GM19397 (cell line): Measurements from ENCODE around the gene SBK1.
"Not testable (repeated sequence)": the region's sequence is repeated elsewhere in the genome, so short reads cannot be mapped to it uniquely, and the experiment has no call there.

Experiments
- ATAC-seq: cut with Tn5 transposase; IDR thresholded peaks from one replicate; pipeline ENCODE4 v1.9.1; 2021; ENCODE audit warnings: mild to moderate bottlenecking, moderate library complexity; ENCODE audit not compliant: unreplicated experiment

SBK1 gene

DNA sequence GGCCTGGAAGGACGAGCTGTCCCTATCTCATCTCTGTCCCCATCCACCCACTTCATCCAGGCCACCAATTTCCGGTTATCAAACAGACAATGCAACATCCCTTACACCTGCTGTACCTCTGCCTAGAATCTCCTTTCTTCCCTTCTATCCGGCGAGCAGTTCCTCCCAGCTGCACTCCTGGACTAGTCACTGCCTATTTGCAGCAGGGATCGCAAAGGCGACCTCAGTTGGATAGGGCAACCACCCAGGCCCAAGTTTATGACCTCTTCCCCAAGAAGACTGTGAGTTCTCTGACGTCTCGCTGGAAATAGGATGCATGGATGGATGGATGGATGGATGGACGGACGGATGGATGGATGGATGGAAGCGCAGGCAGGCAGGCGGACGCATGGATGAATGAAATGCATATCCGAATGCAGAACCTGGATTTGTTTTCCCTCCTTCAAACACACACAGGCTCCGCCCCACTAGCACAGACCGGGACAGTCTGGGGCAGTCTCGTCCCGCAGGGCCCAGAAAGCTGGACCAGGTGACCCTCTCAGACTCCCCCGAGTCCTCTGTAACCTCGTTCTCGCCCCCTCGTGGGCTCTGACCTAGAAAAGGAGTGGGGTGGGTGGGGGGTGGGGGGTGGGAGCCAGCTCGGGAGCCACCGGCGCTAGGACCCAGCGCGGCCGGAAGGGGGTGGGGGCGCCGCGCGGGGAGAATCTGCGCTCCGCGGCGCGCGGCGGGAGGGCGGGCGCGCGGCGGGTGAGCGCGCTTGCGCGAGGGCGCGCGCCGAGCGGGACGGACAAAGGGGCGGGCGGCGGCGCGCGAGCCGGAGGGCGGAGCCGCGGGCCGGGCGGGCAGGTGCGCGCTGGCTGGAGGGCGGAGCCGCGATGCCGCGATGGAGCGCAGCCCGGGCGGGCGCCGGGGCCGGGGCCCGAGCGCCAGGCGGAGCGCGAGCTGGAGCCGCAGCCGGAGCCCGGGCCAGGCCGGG, at the start of gene SBK1:
Gene SBK1 (plus strand): TSS at position 875 of the 976 bp plus-strand sequence. CDS start 24,867 bp downstream, outside the sequence.
- ATAC-seq, result peak; percentile 92

DNA sequence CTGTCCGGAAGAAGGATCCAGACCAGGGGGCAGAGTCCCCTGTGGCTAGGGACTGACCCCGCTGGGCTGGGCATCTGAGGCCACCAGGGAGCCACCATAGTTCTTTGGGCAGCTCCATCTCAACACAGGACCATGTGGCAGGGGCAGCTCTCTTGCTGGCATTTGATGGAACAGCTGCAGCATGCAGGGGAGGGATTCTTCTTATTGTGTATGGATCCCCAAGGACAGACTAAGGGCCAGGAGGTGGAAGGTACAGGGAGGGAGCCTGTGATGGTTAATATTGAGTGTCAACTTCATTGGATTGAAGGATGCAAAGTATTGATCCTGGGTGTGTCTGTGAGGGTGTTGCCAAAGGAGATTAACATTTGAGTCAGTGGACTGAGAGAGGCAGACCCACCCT, 42.8 kb upstream of the SBK1 start:
- ATAC-seq, result not testable (repeated sequence)

DNA sequence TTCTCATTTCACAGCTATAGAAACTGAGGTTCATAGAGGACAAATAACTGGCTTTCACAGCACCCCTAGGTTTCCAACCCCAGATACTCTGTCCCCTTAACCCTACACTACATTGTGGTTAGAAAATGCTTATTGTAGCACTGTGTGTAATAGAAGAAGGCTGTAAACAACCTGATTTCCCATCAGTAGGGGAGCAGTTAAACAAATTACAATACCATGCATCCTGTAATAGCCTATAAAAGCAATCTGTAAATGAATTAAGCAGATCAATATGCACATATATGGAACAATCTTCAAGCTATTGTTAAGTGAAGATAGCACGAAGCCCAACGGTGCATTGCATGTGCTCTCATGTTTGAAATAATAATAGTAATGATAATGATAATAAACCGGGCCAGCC, 41.3 kb upstream of the SBK1 start:
- no peak for ATAC-seq

DNA sequence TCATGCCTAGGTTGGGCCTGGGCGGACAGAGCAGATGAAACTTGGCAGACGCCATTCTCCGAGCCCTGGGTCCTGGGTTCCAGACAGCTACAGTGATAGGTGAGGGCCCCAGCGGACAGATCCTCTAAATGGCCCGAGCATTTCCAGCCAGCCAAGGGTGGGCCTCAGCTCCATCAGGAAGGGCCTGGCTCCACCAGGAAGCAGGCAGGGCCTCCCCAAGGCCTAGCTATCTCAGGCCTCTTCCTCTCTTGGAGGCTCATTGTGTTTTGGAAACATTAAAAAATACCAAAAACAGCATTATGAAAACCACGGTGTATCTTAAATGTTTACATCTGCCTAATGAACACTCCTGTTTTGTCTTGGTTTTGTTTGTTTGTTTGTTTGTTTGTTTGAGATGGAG, 38.2 kb upstream of the SBK1 start:
- ATAC-seq, result no peak

DNA sequence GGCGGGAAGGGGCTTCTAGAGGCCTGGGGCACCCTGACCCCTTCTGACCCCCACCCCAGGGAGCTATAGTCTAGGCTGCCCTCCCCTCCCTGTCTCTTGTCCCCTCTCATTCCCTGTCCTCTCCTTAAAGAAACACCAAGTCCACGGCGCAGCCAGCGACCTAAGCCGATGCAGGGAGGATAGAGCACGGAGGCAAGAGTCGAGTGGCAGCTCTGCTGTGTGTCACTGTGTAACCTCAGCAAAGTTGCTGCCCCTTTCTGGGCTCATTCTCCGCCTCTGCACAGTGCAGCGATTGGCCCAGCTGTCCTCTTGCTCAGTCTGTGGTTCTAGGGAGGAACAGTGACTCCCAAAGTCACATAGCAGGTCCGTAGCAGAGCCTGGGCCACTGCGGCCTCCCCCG, 36.5 kb upstream of the SBK1 start:
- ATAC-seq, result no peak

DNA sequence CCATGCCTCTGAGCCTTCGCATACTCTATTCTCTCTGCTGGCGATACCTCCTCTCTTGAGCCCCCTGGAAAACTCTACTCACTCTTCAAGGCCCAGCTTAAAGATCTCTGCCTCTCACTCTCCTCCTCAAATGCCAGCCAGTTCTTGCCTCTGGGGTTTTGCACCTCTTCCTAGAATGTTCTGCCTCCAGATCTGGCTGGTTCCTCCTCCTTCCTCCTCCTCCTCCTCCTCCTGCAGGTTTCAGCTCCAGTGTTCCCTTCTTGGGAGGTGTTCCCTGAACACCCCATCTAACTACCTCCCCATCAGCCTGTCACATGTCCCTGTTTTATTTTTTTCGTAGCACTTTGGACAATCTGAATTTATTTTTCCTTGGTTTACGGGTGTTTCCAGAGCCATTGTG, 35.1 kb upstream of the SBK1 start:
- no peak for ATAC-seq

DNA sequence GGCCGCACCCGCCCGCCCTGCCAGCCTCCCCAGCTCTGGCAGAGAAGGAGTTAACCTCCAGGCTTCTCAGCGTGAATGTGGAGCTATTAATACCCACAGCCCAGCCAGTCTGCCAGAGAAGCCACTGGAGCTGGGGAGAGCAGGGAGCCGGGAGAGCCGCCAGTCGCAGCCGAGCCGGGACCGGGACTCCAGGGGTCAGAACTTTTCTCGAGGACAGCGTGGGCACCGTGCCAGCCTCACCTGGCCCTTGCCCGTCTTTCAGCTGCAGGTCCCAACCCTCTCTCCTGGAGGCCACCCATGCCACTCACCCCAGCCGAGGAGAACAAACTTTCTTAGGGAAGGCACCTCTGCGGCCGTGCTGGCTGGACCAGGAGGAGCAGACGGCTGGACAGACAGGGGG, 33.8 kb upstream of the SBK1 start:
- no peak for ATAC-seq

DNA sequence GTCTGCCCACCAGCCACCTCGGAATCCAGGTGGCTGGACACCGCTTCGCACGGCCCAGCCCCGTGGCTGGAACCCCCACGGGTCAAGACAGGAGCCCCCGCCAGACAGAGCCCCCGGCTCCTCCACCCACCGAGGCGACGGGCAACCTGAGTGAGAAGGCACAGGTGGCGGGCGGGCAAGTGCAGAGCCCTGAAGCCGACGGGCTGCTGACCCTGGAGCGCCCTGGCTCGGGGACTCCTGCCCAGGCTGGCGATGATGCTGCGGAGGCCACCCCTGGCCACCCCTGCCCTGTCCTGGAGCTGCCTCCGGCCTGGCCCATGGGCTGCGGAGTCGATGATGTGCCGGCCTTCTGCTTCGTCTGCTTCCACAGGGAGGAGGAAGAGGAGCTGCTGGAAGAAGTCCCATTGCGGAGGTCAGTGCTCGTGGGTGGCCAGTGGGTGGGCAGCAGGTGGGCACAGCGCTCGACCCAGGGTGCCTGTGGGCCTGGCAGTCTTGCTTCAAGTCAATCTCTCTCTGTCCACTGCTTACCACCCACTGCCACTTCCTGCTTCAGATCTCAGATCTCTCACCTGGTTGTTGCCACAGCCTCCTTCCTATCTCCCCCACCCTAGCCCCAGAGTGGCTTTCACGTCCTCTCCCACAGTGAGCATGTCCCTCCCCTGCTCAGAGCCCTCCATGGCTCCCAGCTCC, 33.1 kb upstream of the SBK1 start:
- no peak for ATAC-seq

DNA sequence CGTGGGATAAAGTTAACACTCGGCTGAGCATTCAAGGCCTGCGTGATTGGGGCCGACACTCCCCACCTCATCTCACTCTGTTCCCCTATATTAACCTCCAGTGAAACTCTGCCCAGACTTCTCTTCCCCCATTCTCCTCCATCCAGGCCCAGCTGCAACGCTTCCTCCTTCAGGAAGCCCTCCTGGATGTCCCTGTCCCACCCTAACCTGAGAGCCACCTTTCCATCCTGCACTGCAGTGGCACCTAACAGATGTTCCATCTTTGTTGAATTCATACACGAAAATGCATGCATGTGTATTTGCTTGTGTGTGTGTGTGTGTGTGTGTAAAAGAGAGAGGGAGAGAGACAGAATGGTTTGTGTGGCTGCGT, 32.6 kb upstream of the SBK1 start:
- no peak for ATAC-seq

DNA sequence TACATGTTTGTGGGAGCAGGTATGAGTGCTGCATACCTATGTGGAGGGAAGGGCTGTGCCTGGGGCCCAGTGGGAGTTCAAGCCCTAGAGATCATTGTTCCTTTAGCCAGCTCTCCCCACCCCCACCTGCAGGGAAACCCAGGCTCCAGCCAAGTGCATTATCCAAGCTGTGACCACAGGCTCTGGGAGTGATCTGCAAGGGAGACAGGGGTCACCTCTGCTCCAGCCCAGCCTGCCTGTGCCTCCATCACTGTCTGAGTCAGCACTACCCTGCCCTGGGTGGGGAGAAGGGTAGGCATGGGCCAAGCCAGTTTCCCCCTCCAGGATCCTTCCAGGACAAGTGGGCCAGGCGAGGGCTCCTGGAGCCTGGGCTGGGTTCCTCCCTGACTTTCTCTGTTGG, 32.1 kb upstream of the SBK1 start:
- ATAC-seq, result no peak

DNA sequence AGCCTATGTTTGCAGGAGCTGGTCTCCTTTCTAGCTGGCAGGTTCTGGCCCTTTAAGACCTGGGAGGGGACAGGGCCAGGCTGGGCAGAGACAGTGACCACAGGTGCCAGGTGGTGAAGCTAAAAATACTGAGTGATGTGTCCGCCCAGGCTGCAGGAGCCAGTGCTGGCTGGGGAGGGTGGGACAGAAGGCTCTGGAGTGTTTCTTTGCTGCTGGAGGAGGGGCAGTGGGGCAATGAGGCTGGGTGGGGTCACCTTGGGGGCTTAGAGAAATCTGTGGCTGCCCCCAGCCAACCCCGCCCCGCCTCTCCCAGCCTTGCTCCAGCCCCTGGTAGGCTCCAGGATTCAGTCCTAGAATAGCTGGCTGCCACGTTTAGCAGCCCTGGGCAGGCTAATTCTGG, 30.4 kb upstream of the SBK1 start:
- ATAC-seq, result no peak

DNA sequence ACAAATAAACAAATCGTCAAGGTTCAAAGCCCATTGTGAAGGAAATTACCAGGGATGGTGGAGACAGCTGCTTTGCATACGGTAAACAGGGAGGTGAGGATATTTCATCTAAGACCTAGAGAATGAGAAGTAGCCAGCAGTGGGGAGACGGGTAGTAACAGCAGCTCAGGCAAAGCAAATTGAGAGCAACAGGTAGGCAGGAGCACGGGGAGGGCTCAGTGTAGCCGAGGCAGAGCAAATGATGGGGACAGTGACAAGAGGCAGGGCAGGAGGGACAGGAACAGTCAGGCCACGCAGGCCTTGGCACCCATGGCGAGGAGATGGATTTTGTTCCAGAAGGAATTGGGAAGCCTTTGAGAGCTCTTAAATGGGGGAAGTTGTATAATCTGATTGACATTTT, 29.0 kb upstream of the SBK1 start:
- no peak for ATAC-seq

DNA sequence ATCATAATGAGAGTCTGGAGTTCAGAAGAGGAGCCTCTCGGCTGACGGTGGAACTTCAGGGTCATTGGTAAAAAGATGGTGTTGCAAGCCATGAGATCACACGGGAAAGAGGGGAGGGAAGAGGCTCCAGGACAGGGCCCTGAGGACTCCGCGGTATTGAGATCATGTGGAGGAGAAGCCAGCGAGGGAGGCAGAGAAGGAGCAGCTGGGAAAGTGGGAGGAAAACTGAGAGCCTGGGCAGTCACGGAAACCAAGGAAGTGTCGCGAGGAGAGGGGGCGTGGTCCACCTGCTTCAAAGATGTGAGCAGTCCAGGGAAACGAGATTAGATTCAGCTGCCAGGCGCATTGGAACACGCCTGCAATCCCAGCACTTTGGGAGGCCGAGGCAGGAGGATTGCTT, 27.7 kb upstream of the SBK1 start:
- no peak for ATAC-seq

DNA sequence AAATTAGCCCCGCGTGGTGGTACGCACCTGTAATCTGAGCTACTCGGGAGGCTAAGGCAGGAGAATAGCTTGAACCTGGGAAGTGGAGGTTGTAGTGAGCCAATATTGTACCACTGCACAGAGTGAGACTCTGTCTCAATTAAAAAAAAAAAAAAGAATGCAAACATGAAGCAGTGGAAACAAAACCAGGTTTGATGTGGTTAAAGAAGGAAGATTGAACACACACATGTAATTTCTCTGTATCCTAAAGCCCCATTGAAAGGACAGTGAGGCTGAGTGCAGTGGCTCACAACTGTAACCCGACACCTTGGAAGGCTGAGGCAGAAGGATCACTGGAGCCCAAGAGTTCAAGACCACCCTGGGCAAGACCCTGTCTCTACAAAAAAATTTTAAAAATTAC, 26.5 kb upstream of the SBK1 start:
- ATAC-seq, result no peak

DNA sequence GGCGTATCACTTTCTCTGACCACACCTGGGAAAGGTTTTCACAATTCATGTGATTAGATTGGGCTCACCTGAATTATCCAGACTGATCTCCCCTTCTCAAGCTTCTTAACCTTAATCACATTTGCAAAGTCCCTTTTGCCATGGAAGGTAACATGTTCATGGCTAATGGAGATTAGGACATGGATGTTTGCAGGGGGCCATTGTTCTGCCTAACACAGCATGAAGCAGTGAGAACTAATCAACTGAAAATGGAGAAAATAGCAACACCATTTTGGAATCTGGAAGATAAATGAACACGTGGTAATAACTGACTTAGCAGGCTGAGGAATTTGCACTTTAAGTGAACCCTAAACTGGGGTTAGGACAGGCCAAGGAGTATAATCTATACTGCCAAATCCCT, 25.0 kb upstream of the SBK1 start:
- no peak for ATAC-seq

DNA sequence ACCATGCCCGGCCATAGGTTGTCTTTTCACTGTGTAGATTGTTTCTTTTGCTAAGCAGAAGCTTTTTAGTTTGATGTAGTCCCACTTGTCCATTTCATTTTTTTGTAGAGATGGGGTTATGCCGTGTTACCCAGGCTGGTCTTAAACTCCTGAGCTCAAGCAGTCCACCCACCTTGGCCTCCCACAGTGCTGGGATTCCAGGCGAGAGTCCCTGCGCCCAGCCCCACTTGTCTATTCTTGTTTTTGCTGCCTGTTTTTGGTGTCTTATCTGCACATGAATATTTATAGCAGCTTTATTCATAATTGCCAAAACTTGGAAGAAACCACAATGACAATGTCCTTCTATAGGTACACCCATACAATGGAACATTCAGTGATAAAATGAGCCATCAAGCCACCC, 18.8 kb upstream of the SBK1 start:
- no peak for ATAC-seq

DNA sequence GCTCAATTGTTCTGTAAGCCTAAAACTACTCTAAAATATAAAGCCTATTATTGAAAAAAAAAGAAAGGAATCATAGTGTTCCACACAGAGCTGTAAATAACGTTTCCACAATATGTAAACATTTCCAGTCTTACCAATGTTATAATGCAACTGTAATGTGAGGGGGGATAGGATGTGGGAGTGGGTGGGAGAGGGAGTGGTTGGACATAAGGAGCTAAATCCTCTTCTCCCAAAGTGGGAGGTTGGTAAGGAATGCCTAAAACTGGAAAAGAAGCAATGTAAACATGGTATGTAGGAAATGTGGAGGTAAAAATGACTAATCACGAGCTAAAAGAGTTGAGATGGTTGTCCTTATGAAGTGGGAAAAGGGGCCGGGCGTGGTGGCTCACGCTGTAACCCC, 17.6 kb upstream of the SBK1 start:
- no peak for ATAC-seq

DNA sequence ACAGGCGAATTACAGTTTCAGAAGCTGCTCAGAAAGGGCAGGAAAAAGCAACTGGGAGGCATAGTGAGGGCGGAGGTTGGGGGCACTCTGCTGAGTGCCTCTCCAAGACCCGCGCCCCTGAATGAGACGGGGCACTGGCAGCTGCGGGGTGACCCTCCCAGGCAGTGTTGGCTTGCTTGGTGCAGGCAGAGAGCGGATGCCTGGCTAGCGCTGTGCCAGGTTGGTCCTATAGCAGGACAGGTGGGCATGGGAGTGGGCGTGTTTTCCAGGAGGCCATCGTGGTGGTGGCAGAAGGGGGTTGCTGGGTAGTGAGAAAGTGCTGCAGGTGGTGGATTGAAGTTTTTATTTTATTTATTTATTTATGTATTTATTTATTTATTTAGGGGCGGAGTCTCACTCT, 16.0 kb upstream of the SBK1 start:
- no peak for ATAC-seq

DNA sequence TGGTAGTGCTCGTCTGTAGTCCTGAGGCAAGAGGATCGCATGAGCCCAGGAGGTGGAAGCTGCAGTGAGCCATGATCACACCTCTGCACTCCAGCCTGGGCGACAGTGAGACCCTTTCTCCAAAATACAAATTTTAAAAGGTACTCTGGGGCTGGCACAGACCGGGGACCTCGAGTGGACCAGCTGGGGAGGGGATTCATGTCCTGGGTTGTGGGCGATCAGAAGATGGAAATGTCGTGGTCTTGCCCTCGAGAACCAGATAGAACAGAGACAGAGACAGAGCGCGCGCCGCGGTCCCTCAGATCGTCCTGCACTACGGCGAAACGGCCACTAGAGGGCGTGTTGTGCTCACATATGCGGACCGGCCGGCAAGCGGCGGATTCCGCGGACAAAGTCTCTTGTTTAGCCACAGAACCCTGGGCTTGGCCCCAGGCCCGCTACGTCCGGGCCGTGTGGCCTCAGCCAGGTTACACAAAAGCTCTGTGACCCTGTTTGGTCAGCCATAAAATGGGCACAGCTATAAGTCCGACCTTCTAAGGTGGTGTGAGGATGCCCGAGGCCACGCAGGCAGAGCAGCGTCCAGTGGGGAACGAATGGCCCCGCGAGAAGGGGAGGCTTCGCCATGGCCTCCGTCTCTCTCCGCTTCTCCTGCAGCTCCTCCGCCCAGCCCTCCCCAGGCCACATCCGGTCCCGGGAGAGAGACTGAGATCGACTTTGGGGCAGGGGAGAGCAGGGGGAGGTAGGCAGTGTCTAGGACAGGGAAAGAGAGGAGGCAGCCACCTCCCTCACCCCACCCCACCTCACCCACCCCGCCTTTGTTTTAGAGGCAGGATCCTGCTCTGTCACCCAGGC, 14.6 kb upstream of the SBK1 start:
- ATAC-seq, result no peak

DNA sequence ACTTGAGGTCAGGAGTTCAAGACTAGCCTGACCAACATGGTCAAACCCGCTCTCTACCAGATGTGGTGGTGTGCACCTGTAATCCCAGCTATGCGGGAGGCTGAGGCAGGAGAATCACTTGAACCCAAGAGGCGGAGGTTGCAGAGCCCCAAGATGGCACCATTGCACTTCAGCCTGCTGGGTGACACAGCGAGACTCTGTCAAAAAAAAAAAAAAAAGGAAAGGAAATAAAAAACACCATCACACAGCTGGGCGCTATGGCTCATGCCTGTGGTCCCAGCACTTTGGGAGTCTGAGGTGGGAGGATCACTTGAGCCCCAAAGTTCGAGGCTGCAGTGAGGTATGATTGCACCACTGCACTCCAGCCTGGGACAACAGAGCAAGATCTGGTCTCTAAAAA, 13.3 kb upstream of the SBK1 start:
- ATAC-seq, result no peak
